HG03378 (cell line): ENCODE data around the gene SIX1.

Experiments
- ATAC-seq: cut with Tn5 transposase; IDR thresholded peaks from one replicate; pipeline ENCODE4 v1.9.1; 2021; ENCODE audit warnings: mild to moderate bottlenecking, moderate library complexity; ENCODE audit not compliant: unreplicated experiment

SIX1 gene

DNA sequence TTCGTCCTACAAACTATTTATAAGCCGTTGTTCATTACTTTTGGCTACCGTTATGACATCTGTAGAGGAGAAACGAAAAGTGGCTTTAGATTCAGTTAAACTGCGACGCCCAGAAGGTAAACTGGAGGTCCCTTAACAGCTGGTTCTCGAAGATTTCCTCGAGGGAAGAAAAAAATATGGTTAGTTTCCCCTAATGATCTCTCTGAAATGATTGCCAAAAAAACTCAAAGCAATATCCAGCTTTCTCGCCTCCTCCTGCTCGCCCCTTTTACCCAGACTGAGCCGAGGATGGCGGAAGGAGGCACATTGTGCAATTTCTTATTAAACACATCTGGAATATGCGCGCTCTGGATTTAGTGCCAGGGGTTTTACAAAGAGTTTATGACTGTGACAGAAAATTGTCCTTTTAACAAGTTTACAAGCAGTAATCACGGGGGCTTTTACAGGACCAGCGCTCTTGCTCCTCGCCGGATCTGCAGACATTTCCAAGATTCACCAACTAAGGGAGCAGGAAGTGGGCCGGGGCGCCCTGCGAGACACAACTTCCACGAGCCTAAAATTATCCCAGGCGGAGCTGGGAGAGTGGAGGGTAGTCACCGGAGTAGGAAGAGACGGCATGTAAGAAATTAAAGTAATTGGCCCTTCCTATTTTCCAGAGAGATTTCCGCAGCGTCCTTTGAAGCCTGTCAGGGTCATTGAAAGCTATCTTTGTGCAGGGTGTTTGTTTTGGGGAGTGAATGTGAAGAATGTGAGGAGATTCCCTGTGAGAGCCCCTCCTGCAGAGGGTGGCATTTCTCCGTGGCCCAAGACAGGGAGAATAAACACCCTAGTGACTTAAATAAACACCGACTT lies 5.6 kb downstream of the SIX1 start:
- no peak for ATAC-seq

- no peak for ATAC-seq
These were observed 6.2 kb downstream of the SIX1 start for GRCh38 chr14:60643141-60643462.

DNA sequence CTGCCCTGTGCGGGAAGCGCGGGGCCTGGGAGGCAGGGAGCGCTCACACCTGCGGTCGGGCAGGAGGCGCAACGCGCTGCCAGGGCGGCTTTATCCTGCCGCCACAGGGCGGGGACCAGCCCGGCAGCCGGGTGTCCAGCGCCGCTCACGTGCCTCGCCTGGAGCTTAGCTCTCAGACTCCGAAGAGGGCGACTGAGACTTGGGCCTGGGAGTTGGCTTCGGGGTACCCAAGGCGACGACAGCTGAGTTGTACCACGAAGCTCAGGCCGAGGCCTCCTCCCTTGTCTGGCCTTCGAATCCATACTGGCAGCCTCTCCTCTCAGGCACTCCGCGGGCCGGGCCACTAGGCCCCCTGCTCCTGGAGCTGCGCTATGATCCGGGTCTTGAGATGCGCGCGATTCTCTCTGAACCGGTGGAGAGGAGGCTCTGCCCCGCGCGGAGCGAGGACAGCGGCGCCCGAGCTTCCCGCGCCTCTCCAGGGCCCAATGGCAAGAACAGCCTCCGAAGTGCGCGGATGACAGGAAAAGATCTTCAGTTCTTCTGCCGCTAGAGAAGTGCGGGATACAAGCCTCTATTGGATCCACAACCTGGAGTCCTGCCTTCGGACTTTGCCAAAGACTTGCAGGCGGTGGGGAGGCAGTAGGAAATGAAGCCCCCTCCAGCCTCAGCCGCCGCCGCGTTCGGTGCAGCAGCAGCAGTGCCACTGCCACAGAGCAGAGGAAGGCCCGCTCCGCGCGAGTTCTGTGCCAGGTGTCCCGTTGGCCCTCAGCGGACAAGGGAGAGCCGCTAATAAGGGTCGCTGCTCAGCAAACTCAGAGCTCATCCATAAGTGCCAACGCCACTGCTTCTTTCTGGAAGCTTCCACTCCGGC lies 6.8 kb downstream of the SIX1 start:
- ATAC-seq, result no peak

DNA sequence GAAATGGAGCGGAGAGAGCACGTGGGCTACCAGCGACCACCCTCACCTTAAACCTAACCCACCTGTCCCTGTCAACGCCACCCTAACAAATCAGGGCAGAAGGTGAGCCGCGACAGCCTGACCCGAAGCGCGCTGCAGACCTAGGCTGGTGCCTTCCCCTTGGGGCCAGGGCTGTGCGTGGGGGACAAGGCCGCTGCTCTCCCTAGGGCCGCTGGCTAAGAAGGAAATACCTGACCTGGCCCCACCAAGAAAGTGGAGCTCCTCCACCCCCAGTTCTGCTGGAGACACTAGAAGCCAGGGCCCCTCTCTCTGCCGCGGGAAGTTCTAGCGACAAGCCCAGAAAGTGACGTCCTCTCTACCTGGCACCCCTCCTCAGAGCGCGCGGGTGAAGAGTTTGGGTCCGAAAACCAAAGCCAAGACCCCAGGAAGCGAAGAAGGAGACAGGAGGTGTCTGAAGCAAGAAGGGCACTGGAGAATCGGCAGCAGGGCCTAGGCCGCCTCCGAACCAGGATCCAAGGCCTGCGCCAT lies 7.5 kb downstream of the SIX1 start:
- ATAC-seq, result no peak

GRCh38 chr14:60640859-60641741 lies 8.2 kb downstream of the SIX1 start:
- no peak for ATAC-seq

DNA sequence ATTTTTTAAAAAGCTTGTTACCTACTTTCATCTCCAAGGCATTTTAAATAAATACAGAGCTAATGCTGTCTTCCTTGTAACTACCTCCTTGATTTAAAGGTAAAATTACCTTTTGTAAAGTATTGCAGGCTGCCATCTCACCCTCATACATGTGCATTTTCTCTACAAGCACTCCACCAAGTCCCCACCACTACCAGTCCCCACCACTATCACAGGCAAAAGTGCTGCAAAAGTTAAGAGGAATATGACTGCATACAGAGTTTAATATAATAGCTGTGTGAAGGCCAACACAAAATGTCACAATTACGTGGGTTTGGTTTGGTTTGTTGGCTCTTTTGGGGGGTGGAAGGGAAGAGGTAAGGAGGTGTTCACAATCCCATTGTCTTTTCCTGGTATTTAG lies 9.6 kb downstream of the SIX1 start:
- ATAC-seq, result no peak

DNA sequence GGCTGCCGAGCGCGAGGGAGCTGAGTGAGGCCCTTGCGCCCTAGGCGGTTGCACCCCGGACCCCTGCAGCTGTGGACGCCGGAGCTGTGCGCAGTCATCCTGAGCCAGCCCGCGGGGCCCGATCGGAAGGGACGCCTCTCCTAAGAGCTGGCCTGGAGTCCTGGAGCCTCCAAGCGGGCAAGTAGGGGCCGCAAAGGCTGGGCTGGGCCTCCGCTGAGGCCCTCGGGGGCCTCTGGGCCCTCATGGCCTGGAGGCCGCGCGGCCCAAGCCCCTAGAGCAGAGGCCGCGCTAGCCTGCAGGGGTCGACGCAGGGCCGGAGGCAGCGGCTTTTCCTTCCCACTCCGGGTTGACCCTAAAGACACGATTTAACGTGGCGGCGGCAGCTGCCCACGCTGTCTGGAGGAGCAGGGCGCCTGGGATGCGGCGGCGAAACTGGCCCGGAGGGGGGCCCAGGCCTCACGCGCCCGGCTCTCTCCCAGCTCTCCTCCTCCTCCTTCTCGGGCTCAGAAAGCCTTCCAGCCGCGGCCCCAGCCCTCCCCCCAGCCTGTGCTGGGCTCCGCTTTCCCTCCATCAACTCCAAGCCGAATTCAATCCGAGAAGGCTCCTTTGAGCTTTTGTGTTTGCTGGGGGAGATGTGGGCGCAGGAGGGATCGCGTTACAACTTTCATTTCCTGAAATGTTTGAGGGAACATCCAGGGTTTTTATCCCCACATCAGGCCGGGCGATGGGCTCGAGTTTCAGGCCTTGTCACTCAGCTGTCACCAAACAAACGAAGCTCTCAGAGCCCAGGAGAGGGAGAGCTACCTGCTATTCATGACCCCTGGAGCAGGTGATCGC lies 11.6 kb downstream of the SIX1 start:
- ATAC-seq, result no peak

GRCh38 chr14:60636879-60637478 lies 12.3 kb downstream of the SIX1 start:
- no peak for ATAC-seq

- no peak for ATAC-seq
These were observed 15.1 kb downstream of the SIX1 start for GRCh38 chr14:60634153-60634552.

DNA sequence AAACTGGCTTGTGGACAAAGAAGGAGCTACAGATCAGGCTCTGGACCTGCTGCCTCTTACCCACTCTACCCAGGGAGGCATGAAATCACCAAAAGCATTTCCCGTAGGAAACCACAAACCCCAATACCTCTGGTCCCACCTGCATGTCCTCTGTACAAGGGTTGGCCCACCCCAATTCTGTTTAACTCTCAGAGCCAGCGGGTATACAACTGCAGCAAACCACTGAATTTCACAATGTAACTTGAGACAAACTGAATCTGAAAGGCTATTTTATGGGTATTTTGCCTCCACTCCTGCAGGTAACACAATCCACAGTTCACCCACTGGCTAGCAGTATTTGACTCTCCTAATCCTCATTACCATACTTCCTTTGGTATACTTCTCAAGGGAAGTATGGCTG lies 16.5 kb downstream of the SIX1 start:
- peak; percentile 47 for ATAC-seq

DNA sequence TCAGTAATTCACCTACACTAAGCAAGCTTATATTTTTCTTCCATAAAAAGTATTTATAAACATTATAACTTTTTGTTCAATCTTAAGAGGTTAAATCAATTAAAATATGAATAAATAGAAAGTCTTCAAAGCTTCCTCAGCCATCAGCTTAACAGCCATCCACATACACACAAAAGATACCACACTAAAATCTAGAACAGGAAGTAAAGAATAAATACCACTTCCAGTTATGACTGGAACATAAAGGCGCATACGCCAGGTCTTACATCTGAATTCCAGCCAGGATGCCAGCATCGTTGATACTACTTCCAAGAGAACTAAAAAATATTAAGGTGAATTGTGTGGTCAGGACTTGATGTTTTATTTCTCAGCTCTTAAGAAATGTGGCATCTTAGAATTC lies 17.0 kb downstream of the SIX1 start:
- ATAC-seq, result peak; percentile 90

DNA sequence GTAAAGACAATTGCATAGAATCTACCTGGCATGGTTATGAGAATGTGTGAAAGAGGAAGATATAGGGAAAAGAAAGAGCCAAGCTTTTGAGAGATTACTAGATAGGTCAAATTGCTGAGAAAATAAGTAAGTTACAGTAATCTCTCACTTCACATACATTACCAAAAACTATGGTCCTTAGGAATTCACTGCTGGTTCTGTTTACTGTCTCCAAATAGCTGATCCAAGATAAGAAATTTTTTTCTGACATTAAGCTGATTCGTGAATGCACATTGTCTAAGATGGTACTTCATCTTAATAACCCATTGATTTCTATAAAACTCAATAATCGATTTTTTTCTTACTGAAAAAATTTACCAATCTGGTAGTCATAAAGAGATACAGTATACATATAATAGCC lies 17.4 kb downstream of the SIX1 start:
- ATAC-seq, result no peak

DNA sequence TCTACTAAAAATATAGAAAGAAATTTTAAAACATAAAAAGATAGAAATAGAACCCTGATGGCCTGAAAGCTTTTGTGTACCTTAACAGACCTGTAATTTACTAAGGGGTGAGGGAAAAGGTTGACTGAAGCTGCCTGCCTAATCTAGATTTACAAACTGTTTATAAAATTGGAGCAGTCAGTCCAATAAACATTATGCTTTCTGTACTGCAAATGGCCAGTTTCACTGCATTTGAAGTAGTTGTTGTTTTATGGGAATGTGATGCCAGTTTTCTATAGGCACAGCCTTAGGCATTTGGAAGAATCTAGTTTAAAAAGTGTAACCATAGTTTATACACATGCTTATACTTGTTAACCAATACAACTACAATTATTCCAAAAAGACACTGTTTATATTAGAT lies 19.1 kb downstream of the SIX1 start:
- no peak for ATAC-seq

DNA sequence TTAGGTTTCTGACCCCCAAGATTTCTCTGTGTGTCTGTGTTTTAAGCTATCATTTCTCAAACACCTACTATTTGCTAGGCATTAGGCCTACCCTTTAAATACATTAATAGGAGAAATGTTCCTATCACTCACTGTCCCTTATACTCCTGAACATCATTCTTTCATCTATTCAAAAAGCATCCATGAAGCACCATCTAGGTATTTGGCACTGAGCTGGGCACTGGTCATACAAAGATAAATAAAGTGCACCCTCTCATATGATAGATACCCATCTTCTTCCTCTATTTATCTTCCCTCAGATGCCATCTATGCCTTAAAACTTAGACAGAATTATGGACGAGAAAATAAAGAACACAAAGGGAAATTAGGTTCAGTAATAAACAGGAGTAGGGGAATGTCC lies 20.4 kb downstream of the SIX1 start:
- ATAC-seq, result no peak

- ATAC-seq, result no peak
These were observed 26.4 kb downstream of the SIX1 start for GRCh38 chr14:60622917-60623257.

- ATAC-seq, result no peak
These were observed 26.9 kb downstream of the SIX1 start for GRCh38 chr14:60622210-60622916.

DNA sequence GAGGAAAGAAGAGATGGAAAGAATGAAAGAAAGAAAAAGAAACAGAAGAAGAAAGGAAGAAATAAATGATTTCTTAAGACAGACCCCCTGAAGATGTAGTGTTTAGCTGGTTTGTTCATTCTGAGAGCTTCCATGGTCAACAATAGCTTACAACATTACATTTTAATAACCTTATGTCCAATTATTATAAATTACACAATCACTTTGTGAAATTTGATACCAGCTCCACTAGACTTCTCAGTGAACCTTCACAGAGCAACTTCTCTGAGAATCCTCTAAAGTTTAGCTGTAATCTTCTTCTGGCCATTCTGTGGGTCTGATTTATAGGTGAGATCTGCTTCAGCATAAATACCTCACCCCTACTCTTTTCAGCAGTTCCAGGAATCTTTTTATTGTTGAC lies 27.9 kb downstream of the SIX1 start:
- no peak for ATAC-seq

DNA sequence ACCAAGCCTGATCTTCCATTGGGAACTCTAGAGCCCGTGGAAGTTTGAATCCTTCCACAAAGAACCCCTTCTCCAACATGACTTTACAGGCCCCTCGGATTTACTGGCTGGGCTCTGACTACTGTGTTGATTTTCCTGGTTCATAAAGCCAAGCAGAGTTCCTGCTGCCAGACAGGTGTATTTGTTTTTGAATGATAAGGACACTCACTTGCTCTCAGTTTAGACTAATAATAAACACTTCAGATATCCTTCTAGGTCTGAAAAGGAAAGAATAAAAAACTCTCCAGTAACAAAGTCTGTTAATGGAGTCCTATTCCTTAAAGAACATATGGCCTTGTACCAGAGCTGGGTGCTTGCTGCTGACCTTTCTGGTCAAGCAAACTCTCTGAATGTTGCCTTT lies 31.0 kb downstream of the SIX1 start:
- no peak for ATAC-seq

DNA sequence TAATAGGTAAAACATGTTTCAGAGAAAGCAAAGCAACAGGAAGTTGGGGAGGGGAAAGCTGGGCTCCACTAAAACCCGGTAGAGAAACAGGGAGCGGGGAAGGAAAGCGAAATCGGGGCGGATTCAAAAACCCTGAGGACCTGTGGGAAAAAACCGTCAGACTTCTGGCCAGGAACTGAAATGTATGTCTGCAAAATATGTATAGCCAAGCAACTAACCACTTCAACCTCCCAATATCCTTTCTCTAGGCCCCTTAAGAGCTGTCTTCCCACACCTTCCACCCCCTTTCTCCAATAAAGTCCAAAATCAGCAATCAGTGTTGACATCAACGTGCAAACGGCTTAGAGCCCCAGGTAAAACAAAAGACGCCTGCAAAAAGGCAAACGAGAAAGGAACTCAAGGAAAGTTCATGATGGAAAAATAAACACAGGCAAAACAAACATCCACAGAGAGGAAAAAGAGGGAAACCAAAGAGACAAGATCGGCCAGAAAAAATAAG lies 32.8 kb downstream of the SIX1 start:
- no peak for ATAC-seq
